HG02852 (cell line): ENCODE data around the gene RAB27B.
"Not testable (repeated sequence)": the region's sequence is repeated elsewhere in the genome, so short reads cannot be mapped to it uniquely, and the experiment has no call there.

ENCODE experiments used
- ATAC-seq: cut with Tn5 transposase; IDR thresholded peaks from one replicate; pipeline ENCODE4 v1.9.1; 2021; ENCODE audit warnings: mild to moderate bottlenecking, moderate library complexity; ENCODE audit not compliant: unreplicated experiment

The RAB27B gene

GRCh38 chr18:54813977-54814565, 14.2 kb upstream of the RAB27B start:
- ATAC-seq, result no peak

GRCh38 chr18:54815086-54815485, 13.2 kb upstream of the RAB27B start:
- no peak for ATAC-seq

- not testable (repeated sequence) for ATAC-seq
These were observed 7.4 kb upstream of the RAB27B start for GRCh38 chr18:54820785-54821275.

GRCh38 chr18:54822872-54823845, 5.1 kb upstream of the RAB27B start:
- ATAC-seq, result no peak

GRCh38 chr18:54824761-54825160, 3.5 kb upstream of the RAB27B start:
- ATAC-seq, result no peak

GRCh38 chr18:54825601-54826344, 2.5 kb upstream of the RAB27B start:
- no peak for ATAC-seq

- no peak for ATAC-seq
These were observed 709 bp downstream of the RAB27B start for GRCh38 chr18:54828986-54829385.

- no peak for ATAC-seq
These were observed 1.6 kb downstream of the RAB27B start for GRCh38 chr18:54829856-54830255.

- ATAC-seq, result no peak
These were observed 2.0 kb downstream of the RAB27B start for GRCh38 chr18:54830260-54830659.

GRCh38 chr18:54830866-54831265, 2.6 kb downstream of the RAB27B start:
- no peak for ATAC-seq

- ATAC-seq, result no peak
These were observed 7.7 kb downstream of the RAB27B start for GRCh38 chr18:54835944-54836343.

- ATAC-seq, result no peak
These were observed 15.0 kb downstream of the RAB27B start for GRCh38 chr18:54843314-54843713.

- ATAC-seq, result no peak
These were observed 17.5 kb downstream of the RAB27B start for GRCh38 chr18:54845787-54846186.

GRCh38 chr18:54848121-54848520, 19.8 kb downstream of the RAB27B start:
- no peak for ATAC-seq

- no peak for ATAC-seq
These were observed 21.4 kb downstream of the RAB27B start for GRCh38 chr18:54849683-54850082.

GRCh38 chr18:54850598-54850997, 22.3 kb downstream of the RAB27B start:
- ATAC-seq, result no peak

- no peak for ATAC-seq
These were observed 24.8 kb downstream of the RAB27B start for GRCh38 chr18:54852780-54853675.

GRCh38 chr18:54855050-54855449, 26.8 kb downstream of the RAB27B start:
- not testable (repeated sequence) for ATAC-seq

- no peak for ATAC-seq
These were observed 27.9 kb downstream of the RAB27B start for GRCh38 chr18:54856105-54856646.

GRCh38 chr18:54857499-54857898, 29.2 kb downstream of the RAB27B start:
- no peak for ATAC-seq
